ENCODE data around the gene SLC25A1. TPM values are rescaled to one million over a fixed set of nuclear protein-coding genes. Genes with fewer than 3 reads are reported as not detected.

Gene SLC25A1
- total RNA-seq, 1 donor from 2014 or later, result 54.1 TPM

DNA sequence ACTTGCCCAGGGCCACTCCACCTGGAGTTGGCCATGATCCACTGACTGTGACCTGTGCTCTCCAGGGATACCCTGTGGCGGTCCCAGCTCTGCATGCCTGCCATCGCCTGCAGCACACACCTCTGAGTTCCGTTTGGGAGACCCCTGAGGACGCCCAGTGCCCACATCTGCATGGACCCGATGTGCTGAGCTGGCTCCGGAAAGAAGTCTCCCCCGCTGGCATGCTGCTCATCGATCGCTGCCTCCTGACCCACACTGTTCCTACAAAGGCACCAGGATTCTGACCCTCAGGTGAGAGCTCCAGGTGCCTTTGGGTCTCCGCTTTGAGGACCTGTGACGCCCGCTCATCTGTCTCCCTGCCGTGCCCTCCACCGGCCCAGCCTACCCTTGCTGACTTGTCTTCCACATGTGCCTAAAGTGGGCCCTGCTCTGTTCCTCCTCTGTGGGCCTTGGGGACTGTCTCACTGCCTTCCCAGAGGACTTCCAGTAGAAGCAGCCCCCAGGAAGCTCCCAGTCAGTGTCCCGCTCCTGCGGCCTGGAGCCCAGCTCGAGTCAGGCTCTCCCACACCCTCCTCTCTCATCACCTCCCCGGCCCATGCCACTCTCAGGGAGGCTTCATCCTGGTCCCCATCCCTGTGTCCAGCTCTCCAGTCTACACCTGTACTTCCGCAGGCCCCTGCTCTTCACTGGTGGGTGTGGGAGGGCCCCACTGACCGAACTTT, 5.9 kb upstream of the SLC25A1 start:
- intact Hi-C loops (cut with DNase I), result no loop called here
- no peak for DNase-seq (ENCODE audit: low spot score)

GRCh38 chr22:19183216-19183615, 4.7 kb upstream of the SLC25A1 start:
- no peak for DNase-seq (ENCODE audit: low spot score)
- intact Hi-C loops (cut with DNase I), result no loop called here
- no peak for ATAC-seq

More for the DNA sequence above, 5.9 kb upstream of the SLC25A1 start:
- no peak for ATAC-seq

DNA sequence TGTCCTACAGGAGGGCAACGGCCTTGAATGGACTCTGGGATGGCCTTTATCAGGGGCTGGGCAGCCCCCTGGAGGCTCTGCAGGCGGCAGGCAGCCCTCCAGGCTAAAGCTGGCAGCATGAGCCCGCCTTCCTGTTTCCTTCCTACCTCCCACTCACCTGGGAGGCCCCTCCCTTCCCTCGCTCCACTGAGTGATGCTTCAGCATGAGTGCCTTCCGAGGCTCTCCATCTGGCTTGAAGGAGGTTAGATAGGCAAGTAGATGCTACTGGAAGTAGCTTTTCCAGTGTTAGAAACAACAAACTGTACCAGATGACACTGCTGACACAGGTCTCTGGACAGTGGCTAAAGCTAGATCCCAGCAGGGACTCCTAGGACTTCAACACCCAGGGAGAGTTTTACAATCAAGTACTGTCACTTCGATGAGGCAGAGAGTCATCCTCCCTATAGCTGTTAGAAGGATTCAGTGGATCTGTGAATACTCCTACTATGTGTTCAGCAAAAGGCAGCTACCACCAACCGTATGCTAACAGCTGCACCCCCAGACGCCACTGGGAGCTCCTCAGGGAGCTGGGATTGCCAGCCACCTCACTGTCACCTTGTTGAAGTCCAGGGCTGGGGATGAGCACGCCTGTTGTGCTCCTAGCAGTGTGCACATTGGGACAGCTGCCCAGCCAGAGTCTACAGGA, 4.1 kb upstream of the SLC25A1 start:
- ATAC-seq, result no peak
- intact Hi-C loops (cut with DNase I), result no loop called here
- DNase-seq (ENCODE audit: low spot score), result no peak

DNA sequence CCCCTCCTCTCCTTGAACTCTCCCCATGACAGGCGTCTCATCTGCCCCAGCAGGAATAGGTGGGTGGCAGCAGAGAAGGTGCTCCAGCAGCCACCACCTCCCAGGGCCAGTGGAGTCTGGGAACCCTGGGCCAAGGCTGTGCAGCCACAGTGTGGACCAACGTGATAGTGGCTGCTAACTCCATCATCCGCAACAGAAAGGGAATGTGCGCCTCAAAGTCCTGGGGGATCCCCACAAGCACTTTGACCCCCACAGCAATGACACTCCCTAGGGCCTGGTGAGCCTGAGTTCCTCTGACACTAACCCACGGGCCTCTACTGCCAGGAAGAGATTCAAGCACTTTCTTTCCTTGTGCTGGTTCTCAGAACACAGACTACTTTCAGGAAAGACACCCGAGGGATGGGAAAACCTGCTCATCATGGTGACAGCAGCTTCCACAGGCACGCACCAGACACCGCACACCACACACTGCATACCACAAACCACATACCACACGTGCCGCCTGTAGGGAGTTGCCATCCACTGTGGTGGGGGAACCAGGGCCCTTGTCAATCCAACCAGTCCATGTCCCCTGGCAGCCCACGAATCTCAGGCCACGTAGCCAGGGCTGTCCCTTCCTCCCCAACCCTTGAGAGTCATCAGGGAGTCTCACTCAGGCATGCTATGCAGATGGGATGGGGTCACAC, 3.4 kb upstream of the SLC25A1 start:
- no peak for DNase-seq (ENCODE audit: low spot score)
- intact Hi-C loops (cut with DNase I), result no loop called here
- no peak for ATAC-seq

- no peak for DNase-seq (ENCODE audit: low spot score)
- ATAC-seq, result no peak
- intact Hi-C loops (cut with DNase I), result no loop called here
These were observed 2.3 kb upstream of the SLC25A1 start for GRCh38 chr22:19180740-19181410.

- ATAC-seq (no peak), DNase-seq (ENCODE audit: low spot score) (no peak)
- intact Hi-C loops (cut with DNase I), result no loop called here
These were observed 1.7 kb upstream of the SLC25A1 start for GRCh38 chr22:19180234-19180633.

- ATAC-seq, result peak; percentile 83
- intact Hi-C loops (cut with DNase I), result no loop called here
- peak; percentile 82 for DNase-seq (ENCODE audit: low spot score)
These were observed 1.0 kb upstream of the SLC25A1 start for GRCh38 chr22:19179497-19180048.

GRCh38 chr22:19178065-19178656, 375 bp downstream of the SLC25A1 start:
- ATAC-seq, result no peak
- intact Hi-C loops (cut with DNase I), result no loop called here
- DNase-seq (ENCODE audit: low spot score), result no peak

DNA sequence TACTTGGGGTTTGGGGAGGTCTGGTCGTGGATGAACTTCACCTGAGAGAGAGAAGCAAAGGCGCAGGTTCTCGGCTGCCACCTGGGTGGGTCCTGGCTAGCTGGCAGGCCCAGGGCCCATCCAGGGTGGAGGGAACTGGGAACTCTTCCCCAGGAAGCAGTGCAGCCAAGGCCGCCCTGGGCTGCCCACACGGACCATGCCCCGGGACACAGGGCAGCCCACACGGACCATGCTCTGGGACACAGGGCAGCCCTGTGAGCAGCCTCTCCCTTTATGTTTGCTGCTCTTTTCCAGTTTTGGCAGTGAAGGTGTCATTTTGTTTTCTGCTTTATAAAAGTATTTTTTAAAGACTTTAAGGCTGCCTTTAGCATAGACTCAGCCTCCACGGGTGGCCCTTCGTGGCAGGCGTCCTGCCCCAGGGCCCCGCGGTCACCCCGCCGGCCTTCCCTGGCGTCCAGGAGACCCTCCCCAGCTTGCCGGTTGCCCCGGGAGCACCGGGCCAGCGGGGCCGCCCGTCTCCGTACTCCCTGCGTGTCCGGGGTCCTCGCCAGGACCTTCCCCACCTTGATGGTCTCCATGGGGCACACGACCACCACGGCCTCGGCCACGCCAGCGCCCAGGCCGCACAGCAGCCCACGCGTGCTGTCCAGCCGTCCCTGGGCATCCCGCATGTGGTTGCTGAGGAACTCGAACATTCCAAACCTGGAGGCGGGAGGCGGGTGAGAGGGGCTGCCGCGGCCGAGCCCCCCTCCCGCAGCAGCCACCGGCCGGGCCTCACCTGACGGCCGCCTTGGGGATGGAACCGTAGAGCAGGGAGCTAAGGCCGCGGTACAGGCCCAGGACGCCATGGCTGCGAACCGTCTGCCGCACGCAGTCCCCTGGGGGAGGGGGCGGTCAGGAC, 1.1 kb downstream of the SLC25A1 start:
- DNase-seq (ENCODE audit: low spot score), result no peak
- intact Hi-C loops (cut with DNase I), result no loop called here
- ATAC-seq, result no peak

DNA sequence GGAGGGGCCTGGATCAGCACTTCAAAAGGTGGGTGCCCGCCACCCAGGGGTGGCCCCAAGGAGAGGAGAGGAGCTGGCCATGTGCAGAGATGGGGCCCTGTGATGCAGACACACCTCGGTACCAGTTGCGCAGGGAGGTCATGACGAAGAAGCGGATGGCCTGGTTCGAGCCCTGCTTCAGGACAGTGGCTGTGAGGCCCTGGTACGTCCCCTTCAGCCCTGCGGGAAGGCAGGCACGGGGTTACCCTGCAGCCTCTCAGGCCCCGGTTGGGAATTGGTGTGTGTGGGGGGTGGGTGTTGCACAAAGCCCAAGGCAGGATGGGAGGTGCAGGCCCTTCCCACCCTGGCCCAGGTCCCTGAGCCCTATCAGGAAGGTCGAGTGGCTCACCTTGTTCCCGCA, 1.8 kb downstream of the SLC25A1 start:
- ATAC-seq, result no peak
- DNase-seq (ENCODE audit: low spot score), result no peak
- intact Hi-C loops (cut with DNase I), result no loop called here

GRCh38 chr22:19176175-19176643, 2.3 kb downstream of the SLC25A1 start:
- intact Hi-C loops (cut with DNase I), result no loop called here
- no peak for ATAC-seq
- DNase-seq (ENCODE audit: low spot score), result no peak

GRCh38 chr22:19175602-19176174, 2.8 kb downstream of the SLC25A1 start:
- intact Hi-C loops (cut with DNase I), result no loop called here
- DNase-seq (ENCODE audit: low spot score), result no peak

DNA sequence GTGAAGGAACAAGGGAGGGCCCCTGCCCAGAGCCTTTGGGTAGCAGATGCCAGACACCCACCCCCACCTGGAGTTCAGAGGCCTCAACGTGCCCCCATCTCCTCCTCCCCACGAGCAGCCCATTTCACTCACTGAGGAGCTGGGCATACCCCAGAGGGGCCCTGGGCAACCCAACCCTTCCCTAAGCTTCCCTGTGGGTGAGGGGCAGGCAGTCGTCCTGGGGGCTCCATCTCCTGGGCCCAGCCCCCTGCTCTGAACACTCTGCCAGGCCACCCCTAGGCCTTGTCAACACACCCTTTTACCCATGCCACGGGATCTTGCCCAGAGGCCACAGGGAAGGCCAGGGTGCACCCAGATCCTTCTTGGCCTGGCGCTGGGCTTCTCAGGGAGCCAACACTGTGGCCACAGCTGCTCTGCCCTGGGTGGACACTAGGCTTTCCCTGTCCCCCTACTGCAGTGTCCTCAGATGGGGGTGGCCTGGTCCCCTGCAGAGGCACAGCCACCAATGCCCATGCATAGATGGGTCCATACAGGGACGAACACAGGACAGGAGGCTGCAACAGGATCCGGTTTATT, 3.4 kb downstream of the SLC25A1 start:
- DNase-seq (ENCODE audit: low spot score), result no peak
- ATAC-seq, result no peak
- intact Hi-C loops (cut with DNase I), result no loop called here

More at GRCh38 chr22:19175602-19176174, 2.8 kb downstream of the SLC25A1 start:
- no peak for ATAC-seq

GRCh38 chr22:19174106-19175025, 4.2 kb downstream of the SLC25A1 start:
- intact Hi-C loops (cut with DNase I), result no loop called here
- ATAC-seq, result no peak
- DNase-seq (ENCODE audit: low spot score), result no peak

DNA sequence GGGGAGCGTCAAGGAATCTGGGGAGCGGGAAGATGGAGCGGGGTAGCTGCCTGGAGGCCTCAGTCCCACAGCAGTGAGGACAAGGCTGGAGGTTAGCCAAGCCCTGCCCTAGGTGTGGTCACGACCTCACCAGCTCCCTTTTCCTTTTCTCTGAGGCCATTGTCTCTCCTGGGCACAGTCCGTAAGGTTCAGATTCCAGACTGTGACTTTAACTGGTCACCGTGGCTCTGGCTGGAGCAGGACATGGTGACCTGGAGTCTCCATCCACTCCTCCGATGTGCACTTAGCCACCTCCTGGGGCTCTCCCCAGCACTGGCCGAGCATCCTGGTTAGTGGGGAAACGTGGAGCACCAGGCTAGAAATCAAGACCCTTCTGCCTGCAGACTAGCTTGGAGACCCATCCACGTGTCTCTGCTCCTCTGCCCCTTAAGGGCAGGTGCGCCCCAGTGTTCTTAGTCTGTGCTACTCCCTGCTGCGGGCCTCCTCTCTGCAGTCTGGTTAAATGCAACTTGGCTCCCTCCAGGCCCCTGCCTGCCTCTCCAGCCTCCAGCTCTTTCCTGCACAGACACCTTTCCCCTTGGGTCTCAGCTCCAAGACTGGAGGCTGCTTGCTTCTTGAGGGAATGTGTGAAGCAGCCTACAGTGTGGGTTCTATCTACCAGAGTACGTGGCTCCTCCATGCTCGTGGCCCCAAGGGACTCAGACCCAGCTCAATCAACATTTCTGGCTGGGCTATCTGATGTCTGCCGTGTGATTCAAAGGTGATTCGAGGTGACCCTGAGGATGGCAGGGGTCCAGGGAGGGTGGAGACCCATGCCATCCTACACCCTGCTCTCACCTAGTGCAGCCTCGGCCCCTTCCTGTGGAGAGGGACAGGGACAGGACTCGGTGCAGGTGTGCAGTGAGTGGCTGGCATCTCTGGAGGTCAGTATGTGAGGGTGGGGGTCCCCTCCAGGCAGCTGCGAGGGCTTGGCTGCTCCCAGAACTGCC, 5.2 kb downstream of the SLC25A1 start:
- ATAC-seq (no peak), DNase-seq (ENCODE audit: low spot score) (no peak)
- intact Hi-C loops (cut with DNase I), result no loop called here

Measured in sciatic nerve (tissue), 2 donors.